Kidney glomerular epithelial cell (primary cell): Measurements from ENCODE around the gene LEMD2.

Source experiments
- DNase-seq: peaks from one replicate; lab custom pipeline; 2025; lab: John Stamatoyannopoulos, UW

Gene LEMD2

DNA sequence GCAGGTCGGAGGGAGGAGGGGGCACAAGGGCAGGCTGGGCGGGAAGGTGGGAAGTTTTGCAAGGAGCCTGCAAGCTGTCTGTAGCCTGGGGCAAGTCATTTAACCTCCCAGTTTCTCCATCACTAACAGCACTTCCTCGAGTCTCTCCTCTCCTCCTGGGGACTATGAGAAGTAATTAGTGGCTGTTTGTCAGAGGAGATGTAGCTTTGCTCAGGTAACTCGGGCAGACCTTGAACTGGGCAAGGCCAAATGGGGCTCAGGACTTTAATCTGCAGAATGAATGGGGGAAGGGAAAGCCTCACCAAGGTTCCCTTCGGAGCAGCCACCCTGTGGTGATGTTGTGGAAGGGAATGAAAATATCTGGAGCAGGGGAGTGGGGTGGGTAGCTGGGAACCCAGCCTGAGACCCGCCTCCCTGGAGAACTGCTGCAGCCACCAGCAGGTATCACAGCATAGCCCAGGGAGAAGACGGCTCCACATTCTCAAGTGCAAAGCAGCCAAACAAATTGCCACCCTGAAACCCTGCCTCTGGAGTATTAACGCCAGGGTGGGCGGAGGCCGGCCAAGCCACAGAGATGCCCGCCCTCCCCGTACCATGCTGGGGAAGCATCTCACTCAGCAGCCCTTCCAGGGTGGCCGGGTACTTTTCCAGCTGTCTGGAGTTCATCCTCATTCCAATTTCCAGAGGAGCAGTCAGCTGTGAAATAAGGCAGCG, 6.1 kb upstream of the LEMD2 start:
- peak; percentile 24 for DNase-seq

- no peak for DNase-seq
Measured at GRCh38 chr6:33792981-33793380, 4.1 kb upstream of the LEMD2 start.

- no peak for DNase-seq
Measured at GRCh38 chr6:33791620-33792019, 2.7 kb upstream of the LEMD2 start.

DNA sequence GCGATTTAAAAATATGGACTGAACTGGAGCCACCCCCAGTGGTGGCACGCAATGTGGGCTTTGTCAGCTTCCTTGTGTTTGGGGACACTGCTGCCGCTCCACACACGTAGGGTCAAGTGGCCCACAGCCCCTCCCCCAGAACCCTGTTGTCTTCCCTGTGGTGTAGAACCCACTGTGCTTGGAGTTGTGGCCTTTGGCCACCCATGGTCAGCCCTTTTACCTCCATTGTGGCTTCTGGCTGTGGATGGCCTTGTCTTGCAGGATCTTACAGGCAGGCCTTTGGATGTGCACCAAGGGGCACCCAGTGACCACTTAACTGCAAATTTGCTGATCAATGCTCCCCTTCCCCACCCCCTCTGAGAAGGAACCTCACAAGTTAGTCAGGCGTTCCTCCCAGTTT, 2.0 kb upstream of the LEMD2 start:
- no peak for DNase-seq

GRCh38 chr6:33790379-33790778, 1.4 kb upstream of the LEMD2 start:
- DNase-seq = no peak

DNA sequence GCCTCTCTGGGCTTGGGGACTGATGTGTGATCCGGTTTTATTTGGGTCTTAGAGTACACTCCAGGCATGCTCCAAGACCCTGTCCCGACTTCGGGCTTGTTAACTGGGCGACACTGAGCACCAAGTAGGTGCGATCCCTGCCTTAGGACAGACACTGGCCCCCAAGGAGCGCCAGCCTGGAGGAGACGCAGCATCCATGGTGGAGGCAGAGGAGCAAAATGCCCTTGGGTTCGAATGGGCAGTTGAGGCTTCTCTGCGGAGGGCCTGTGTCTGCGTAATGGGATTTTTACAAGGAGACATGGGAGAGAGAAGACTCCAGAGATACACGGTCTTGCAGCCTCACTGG, 593 bp upstream of the LEMD2 start:
- DNase-seq = no peak

DNA sequence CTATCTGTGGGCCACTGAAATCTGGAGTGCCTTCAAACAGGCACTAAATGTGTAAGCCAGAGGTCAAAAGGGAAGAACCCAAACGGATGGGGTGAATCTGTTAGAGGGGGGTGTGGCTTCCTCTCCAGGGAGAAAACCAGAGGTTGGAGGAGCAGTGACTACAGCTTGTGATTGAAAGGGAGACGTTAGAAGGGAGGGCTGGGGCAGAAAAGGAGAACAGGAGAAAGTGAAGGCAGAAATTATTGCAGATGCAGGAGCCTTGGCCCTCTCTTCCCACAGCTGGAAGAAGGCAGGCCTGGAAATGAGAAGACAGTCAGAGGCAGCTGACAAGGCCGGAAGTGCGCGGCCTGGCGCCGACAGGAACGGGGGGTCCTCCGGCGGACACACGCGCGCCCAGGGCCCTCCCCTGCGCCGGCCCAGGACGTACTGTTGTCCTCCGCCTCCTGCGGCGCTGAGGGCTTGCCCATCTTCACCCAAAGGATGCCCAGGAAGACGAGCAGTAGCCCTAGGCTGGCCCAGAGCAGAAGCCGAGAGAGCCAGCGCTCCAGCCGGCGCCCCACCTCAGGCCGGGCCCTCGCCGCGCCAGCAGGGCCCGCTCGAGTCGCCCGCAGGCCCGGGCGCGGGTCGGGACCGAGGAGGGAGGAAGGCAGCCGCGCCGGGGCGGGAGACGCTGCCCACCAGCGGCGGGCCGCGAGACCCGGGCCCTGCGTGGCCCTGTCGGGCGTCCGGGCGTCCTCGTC, 806 bp downstream of the LEMD2 start:
- peak; percentile 32 for DNase-seq

DNA sequence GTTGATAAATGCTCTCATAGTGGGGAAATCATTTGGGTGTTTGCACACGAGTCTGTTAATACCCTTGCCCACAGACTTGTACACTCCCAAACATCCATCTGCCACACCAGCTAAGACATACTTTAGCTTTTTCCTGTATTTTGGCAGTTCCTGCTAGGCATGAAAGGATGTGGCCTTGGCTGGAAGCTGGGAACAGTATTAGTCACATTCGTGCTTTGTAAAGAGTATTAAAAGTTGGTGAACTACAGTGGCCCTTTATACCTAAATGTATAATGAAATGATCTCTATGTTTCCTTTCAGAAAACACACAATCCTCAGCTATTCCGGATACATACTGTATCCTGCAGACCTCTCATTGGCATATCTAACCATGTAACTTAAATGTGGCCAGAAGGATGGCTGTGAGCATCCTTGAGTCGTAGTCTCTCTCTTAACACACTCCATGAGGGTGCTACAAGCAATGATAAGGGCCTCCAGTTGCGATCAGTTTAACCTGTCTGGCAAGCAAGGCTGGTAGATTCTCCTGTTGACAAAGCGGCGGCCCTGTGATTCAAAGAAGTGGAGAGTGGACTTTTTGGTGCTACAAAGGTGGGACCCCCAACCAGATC, 1.5 kb downstream of the LEMD2 start:
- no peak for DNase-seq

GRCh38 chr6:33786736-33787135, 2.2 kb downstream of the LEMD2 start:
- no peak for DNase-seq

GRCh38 chr6:33785778-33786177, 3.2 kb downstream of the LEMD2 start:
- DNase-seq = no peak

DNA sequence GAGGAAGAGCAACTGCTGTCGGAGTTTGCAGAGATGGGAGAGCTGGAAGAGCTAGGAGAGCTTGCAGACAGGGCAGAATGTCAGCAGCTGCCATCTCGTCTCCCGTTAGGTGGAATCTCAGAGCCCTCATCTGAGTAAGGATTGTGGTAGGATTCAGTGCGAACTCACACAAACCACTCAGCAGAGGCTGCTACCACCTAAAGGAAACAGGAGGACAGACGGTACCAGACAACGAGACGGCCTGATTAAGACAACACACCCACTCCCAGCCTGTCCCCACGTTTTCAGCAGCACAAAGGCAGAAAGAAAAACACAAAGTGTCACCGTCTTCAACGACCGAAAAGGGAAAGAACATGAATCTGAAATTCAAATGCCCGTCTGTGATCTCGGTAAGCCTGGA, 4.1 kb downstream of the LEMD2 start:
- DNase-seq = no peak

DNA sequence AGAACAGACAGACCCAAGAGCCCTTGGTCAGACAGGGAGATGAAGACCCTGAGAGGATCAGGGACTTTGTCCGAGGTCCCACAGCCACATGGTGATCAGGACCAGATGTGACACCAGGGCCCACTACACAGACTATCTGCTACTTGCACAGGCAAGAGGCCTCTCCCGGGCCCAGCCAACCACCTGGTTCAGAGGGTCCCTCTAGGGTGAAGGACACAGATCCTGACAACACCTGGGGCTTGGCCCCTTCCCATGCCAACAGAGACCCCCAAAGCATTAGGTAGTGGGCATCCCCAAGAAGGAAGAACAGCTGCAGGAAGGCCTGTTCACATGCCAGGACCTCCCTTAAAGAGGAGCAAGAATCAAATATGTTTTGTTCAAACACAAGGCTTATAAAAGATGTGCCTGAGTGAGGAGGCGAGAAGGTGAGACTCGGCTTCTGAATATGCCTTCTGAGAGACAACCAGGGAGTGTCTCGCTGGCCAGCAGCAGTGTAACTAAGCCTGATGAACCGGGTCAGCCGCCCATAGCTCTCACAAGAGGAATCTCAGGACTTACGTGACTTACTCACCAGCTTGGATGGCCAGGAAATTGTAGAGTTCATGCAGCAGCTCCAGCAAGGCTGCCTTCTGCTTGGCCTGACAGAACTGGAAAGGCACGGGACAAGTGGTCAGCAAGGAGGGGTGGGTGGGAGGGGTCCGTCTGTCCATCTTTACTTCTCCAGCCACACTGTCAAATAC, 5.0 kb downstream of the LEMD2 start:
- DNase-seq = no peak

- DNase-seq = no peak
Measured at GRCh38 chr6:33782561-33782960, 6.4 kb downstream of the LEMD2 start.

DNA sequence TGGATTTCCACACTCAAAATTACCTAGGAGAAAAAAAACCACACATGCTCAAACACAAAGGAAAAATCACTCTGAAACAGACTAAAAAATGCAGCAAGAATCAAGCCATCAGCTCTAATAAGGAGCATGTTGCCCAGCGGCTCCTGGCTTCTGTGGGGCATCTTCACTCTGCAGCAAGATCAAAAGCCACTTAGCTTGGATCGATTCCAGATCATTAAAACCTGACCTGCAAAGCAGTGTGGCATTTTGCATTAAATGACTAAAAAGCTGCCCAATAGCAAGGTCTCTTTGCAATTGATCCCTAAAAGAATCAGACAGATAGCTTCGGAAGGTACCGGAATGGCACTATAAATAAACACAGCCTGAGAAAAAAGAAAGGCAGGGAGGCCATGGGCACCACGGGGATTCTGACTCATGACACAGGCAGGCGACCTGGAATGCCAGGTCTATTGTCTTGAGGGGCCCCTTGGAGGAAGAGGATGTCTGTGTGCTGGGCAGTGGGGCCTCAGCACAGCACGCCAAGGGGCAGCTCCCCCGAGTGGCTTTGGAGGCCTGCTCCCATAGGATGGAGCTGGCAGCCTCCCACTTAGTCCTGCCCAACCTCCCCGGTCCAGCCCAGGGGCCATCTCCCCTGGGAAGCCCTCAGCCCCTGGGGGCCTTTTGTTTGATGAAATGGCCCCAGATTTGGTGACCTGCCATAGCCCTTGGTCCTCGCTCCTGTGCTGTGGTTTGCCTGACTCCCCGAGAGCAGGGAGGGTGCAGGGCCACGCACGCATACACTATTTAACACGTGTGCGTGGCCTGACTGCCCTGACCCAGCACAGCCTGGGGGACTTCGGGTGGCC, 7.6 kb downstream of the LEMD2 start:
- DNase-seq = peak; percentile 80

DNA sequence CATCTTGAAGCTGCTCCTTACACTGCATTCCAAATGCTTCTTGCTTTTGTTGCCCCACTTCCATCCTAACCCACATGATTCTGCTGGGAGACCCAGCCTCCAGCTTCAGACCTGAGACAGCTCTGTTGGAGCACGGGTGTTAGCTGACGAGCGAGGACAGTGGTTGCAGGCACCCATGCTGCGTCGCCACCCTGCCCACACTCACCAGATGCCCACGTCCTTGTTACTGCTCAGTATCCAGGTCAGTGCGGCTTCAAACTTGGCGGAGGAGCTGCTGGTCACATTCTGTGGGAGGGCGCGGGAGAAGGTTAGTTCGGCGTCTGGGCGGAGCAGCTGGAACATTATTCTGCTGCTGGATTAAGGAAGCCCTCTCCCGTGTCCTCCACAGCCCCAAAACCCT, 9.0 kb downstream of the LEMD2 start:
- no peak for DNase-seq

- no peak for DNase-seq
Measured at GRCh38 chr6:33779290-33779689, 9.6 kb downstream of the LEMD2 start.

DNA sequence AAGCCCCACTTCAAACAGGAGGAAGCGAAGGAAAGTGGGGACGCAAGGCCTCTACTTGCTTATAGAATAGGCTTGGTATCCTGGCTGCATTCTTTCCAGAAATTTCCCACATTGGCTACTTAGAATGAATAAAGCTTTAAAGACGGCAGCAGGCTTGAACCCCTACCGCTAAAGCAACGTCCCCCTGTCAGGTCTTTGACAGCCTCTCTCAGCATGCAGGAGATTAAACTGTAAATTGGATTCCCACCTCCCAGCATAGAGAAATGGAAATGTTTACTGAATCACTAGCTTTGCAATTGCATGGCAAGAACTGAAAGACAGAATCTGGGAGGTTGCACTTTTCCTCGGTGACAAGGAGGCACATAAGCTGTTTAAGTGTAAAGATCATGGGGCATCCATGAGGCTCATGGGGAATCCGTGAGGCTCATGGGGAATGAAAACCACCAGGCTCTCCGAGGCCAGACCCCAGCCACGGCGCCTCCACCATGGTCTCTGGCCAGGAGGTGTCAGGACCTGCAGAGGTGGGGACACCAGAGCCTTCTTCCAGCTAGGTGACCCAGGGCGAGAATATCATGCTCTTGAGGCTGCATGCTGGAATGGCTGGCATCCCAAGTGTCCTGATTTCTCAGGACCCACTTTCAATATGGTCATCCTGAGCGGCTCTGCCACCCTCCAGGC, 10.3 kb downstream of the LEMD2 start:
- DNase-seq = no peak

- DNase-seq = peak; percentile 67
Measured at GRCh38 chr6:33777398-33778388, 11.2 kb downstream of the LEMD2 start.

DNA sequence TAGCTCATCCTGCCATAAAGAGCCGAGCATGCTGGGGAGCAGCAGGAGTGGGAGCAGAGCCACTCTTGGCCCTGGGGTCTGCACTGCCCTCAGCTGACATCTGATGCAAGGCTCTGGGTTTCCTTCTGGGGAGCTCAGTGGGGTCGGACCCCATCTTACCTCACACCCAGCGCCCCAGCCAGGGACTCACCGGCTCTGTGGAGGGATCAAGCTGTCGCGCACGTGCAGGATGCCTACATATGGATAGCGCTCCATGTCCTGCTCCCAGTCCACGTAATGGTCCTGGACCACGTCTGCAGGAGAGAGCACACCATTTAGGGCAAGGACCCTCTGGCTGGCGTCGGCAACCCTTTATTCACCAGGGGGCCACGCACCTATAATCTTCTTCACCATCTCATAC, 12.2 kb downstream of the LEMD2 start:
- no peak for DNase-seq

- no peak for DNase-seq
Measured at GRCh38 chr6:33776186-33776585, 12.7 kb downstream of the LEMD2 start.
